HG03066 (cell line): Measurements from ENCODE around the gene GRID2.

Source experiments
- ATAC-seq: cut with Tn5 transposase; IDR thresholded peaks from one replicate; pipeline ENCODE4 v1.9.1; 2021; ENCODE audit warnings: low read depth; ENCODE audit not compliant: unreplicated experiment

The GRID2 gene

DNA sequence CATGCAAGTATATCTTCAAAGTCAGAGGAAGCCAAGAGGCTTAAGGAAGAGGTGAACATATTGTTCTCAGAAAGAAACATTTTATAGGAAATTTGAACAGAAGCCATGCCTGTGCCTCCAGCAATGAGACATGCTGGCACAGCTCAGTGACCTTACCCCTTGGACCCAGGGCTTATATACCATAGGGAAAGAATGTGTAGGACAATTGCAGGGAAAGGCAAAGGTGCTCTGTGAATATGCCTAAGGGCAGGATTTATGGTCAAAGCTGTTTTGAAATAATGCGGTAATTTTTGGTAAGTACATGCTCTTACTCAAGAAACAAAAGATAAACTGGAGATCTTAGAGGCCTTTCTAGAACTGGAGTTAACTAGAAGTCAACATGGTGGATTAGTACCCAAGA, 568.8 kb downstream of the GRID2 start:
- no peak for ATAC-seq

DNA sequence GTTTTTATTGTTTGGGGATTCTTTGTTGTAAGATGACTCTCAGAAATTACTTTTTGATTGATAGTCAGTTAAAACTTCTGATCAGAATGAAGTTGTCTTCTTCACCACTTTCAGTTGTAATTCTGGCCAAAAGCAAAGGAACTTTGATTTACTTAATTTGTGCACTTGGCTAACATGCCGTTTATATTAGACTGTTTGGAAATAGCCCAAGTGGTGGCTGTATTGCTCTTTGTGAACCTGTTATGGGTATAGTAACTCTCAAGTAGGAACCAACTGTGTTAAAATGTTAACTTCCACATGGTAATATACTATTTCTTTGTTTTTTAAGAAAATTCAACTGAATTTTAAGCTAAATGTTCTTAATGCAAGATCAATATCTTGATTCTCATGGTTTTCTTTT, 581.9 kb downstream of the GRID2 start:
- no peak for ATAC-seq

DNA sequence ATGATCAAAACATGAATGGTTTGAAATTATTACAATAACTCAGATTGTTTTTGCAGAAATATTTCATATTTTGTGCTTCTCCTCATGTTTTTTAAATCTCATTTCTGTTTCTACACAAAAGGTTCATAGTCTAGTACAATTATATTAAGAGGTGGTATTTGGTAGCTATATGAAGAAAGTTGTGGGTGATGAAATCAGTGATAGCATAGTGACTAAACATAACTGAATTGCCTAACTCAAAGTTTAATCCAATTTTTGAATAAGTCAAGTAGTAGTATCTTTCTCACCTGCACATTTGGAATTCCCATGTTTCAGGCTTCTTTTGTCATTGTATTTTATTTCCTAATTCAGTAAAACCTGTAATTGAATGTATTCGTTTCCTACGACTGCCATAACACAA, 648.7 kb downstream of the GRID2 start:
- no peak for ATAC-seq

GRCh38 chr4:92952897-92953296, 649.1 kb downstream of the GRID2 start:
- no peak for ATAC-seq

DNA sequence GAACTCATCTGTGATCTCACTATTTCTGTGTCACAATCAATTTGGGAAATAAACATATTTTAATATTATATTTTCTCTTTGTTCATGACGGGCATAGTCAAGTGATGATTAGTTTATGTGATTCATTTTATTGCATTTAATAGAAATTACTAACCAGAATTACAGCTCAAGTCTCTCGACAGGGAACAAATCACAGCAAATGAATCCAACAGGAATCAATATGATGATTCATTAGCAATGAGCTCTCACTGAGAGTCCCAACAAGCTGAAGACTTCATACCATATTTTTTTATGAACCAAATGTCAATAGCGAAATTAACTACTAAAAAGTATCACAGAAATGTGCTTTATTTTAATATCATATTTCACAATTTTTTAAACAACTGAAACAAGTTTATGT, 649.7 kb downstream of the GRID2 start:
- no peak for ATAC-seq

GRCh38 chr4:92961881-92962280, 658.1 kb downstream of the GRID2 start:
- no peak for ATAC-seq

GRCh38 chr4:92962831-92963230, 659.1 kb downstream of the GRID2 start:
- ATAC-seq, result no peak

DNA sequence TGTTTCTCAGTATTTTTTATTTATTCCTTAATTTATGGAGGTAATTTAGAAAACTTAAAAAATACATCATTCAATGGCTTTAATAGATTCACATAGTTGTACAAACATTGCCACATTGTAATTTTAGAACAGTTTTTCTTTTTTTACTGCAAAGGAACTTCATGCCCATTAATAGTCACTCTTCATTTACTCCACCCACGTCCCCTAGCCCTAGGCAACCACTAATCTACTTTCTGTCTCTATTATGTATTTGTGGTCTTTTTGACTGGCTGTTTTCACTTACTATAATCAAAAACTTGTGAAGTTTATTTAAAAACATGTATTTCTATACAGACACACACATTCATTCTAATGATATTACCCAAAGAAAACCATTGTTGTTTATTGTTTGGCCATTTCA, 664.8 kb downstream of the GRID2 start:
- ATAC-seq, result no peak

- no peak for ATAC-seq
Observed at GRCh38 chr4:92968996-92969395, 665.2 kb downstream of the GRID2 start.

DNA sequence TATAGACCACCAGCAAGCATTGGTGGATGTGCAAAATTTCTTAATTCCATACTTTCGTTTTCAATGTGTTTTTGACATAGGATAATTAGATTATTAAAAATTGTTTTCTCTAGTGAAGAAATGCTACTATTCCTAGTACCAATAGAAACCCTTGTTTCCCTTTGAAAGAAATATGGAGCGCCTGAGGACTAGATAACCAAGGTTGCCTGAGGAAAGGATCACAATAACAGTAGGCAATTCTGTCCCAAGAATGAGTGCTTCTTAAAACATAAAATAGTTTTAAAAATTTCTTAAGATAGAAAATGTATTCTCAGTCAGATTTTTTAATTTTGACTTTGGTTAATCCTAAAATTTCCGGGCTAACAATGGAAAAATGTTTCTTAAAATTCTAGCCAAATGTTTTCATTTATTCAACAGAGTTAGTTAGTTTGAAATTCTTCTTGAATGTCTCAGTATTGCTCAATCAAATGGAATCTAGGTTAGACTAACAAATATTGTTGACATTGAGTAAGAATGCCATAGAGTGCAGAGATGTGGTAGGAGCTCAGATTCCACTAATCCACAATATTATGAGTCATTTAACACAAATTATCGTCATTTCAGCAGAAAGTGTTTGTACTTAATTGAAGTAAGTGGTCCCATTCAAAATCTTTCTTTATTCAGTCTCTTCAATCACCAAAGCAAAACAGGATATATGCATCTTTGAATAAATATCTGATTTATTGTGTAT, 666.0 kb downstream of the GRID2 start:
- no peak for ATAC-seq

GRCh38 chr4:92970996-92971395, 667.2 kb downstream of the GRID2 start:
- no peak for ATAC-seq

- ATAC-seq, result no peak
Observed at GRCh38 chr4:92988301-92988700, 684.5 kb downstream of the GRID2 start.

GRCh38 chr4:92992758-92993157, 689.0 kb downstream of the GRID2 start:
- ATAC-seq, result no peak

DNA sequence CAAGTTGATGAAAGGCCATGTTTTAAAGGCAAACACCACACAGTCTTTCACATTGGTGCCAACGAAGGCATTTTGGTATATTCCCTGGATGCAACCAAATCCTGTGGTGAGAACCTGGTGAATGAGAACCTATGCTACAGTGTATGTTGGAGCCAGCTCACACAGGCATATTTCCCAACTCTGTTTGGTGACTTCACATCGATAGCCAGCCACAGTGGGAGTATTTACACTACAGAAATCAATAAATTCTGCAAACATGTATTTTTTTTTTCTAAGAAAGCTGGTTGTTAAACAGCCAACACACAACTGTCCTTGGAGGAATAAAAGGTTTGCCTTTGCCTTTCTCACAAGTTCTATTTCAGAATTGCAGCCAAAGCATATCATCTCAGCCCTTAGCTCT, 691.0 kb downstream of the GRID2 start:
- ATAC-seq, result no peak

GRCh38 chr4:92996533-92996932, 692.8 kb downstream of the GRID2 start:
- ATAC-seq, result no peak

DNA sequence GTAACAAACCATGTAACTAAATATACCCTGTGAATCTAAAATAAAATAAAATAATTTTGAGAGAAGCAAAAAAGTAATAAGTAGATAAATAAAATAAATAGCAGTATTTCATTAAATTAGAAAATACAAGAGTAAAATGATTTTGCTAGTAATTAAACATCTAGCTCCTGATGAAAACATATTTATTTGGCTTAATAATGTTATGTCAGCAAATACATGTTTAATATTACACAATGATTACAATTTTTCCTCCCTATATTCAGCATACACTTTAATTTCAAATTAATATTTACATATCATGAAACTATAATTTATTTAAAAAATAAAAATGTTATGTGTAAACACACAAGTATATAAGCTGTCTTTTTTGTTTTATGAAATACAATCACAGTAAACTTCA, 697.1 kb downstream of the GRID2 start:
- no peak for ATAC-seq

GRCh38 chr4:93002240-93002639, 698.5 kb downstream of the GRID2 start:
- ATAC-seq, result no peak

- no peak for ATAC-seq
Observed at GRCh38 chr4:93016350-93016749, 712.6 kb downstream of the GRID2 start.

GRCh38 chr4:93018243-93018642, 714.5 kb downstream of the GRID2 start:
- ATAC-seq, result no peak

DNA sequence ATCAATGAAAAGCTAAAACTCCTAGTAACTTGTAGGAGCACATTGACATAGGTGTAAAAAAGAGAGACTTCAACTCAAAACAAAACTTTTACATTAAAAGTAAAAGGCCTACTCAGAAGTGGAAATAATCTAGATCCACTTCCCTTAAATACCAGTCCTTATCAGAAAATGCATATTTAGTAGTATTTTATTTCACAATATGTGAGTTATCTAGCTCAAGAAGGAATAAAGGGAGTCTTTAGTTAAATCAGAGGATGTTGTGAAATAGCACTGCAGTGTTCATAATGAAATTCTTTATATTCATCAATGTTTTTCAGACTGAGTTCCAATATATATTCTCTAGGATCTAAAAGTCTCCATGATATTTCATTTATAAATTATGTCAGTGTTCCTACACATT, 715.0 kb downstream of the GRID2 start:
- ATAC-seq, result no peak

DNA sequence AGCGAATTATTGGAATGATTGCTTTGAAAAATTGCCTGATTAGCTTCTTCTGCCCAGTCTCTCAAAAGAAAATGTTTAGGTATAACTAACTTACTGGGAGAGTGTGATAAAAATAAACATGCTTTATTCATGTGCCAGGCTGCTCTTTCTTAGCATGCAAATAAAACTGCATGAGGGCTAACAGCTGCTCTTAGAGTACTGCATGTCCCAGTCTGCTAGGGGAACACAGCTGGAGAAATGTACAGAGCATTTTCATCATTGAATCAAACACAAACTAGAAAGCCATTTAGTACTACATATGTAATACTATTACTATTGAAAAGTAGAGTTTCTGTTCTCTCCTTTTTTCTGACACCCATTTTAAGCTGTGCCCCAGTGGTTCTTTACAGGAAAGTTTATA, 726.0 kb downstream of the GRID2 start:
- no peak for ATAC-seq

- no peak for ATAC-seq
Observed at GRCh38 chr4:93030670-93031069, 726.9 kb downstream of the GRID2 start.
